GM19452 (cell line): Measurements from ENCODE around the gene PHLPP2.
A peak's percentile ranks its signal among the peaks of the same experiment; 100 is the strongest.

Experiments
- ATAC-seq: cut with Tn5 transposase; IDR thresholded peaks from one replicate; pipeline ENCODE4 v1.9.1; 2021; ENCODE audit not compliant: unreplicated experiment

Gene PHLPP2

DNA sequence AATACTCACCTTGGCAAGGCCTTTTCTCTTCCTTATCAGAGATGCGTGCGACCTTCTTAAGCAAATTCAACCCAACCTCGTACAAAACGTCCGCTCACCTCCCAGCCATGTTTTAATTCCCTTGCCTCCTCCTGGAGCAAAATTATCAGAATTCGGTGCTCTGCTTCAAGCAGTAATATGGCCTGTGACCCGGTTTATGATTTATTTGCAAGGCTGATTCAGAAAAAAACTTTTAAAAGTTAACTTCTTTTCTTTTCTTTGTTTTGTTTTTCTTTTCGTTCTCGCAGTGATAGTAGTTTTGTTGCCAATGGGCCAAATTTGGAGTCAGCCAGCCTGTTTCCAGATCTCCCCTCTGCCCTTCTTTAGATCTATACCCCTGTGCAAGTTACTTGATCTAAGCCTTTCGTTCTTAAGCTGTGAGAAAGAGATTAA, at the start of gene PHLPP2:
TSS of gene PHLPP2 (minus strand) at position 382 of the 432 bp plus-strand sequence. CDS start 9,906 bp downstream, outside the sequence.
- no peak for ATAC-seq

- ATAC-seq: no peak
Observed at GRCh38 chr16:71771571-71771970, 47.1 kb upstream of the PHLPP2 start.

DNA sequence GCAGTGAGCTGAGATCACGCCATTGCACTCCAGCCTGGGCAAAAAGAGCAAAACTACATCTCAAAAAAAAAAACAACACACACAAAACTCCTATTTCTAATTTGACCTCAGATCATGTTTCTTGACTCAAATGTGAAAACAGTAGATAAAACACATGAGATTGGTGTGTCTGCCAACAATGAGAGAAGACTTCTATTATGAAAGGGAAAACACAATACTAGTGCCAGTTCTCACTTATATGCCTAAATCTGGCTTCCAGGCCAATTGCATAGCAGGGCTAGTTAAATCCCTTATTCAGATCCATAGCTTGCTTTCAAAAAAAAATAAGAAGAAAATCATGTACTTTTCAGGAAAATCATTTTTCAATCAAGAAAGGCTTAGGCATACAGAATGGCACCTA, 44.7 kb upstream of the PHLPP2 start:
- no peak for ATAC-seq

DNA sequence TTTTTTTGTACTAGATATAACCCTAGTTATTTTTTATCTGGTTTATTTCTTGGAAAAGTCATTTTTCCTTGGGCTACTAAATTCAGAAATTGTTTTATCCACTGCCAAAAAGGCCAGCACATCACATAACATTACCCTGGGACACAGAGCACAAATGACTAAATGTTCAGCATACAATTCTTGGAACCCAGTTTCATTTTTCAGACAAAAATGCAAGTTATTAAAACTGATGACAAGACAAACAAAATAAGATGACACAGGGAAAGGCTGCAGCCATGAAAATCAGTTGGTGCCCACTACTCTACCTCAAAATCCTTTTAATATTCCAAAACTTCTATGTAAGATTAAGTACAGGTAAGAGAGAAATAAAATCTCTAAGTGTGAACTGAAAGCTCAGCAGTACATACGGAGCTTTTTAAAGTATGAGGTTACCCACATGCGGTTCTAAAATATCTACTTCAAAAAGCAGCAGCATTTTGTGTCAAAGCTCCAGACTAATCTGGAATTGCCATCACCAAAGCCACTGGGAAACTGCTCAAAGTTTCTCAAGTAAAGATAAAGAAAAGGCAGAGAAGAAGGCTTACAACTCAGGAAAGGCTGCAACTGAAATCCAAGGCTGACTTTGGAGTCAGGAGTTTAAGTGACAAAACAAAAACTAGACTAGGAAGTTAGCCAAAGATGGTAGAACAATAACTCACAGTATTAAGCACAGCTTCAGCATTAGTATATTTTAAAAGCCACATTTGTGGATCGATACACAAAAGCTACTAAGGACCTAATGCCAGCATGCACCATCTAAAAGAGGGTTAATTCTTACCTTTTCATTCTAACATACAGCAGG, 42.8 kb upstream of the PHLPP2 start:
- ATAC-seq: no peak

DNA sequence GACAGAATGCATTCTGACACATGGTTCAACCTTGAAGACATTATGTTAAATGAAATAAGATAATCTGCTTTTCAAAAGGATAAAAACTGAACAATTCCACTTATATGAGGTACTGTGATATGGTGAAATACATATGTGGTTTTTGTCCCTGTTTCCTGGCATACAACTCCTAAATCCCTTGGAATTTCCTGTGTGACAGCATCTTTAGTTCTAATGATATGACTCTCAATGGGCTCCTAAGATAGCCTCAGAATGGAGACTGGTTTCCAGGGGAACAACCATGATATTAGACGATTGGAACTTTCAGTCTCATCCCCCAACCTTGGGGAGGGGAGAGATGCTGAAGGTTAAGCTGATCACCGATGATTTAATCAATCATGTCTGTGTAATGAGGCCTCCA, 37.7 kb upstream of the PHLPP2 start:
- ATAC-seq: no peak

DNA sequence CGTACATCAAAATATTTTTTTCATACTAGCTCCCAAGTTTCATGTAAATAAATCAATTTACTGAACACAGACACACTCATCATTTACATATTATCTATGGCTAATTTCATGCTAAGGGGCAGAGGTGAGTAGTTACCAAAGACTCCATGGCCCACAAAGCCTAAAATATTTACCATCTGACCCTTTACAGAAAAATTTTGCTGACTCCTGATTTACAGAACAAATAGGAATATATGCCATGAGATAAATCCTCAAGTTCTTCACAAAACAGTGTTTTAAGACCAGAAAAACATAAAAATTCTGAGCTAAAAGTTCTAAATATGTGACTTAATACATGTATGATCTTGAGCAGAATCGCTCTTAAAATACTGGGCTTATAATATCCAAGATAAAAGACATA, 36.6 kb upstream of the PHLPP2 start:
- no peak for ATAC-seq

DNA sequence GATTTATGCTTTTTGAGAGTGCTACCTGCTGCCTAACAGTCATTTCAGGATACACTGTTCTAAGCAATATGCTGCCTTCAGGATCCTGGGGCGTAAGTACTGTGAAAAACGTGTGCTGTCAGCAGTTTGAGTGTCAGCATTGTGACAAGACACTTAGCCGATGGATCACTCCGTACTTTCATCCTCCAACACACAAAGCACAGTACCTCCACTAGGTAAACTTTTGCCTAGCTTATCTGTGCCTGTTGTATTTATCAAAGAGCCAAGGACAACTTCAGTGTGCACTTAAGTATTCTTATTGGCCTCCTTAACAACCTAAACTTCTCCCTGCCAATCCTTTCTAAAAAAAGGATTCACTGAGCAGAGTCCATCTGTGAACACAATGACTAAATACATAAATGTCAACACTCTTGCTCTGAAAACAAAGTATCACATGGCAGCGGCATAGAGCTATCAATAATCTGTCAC, 33.8 kb upstream of the PHLPP2 start:
- ATAC-seq: no peak

DNA sequence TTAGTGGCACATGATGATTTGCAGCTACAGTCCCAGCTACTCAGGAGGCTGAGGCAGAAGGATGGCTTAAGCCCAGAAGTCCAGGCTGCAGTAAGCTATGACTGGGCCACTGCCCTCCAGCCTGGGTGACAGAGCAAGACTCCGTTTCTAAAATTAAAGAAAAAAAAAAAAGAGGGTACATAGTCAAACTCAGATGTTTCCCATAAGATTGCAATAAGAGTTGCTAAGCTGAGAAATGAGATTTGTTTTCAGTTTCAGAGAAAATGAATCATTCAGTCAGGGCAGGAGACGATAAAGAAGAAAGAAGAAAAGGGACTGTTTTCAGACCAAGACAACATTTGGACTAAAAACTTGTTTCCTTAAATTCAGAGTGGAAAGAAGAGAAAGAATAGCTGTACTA, 30.2 kb upstream of the PHLPP2 start:
- ATAC-seq: no peak

DNA sequence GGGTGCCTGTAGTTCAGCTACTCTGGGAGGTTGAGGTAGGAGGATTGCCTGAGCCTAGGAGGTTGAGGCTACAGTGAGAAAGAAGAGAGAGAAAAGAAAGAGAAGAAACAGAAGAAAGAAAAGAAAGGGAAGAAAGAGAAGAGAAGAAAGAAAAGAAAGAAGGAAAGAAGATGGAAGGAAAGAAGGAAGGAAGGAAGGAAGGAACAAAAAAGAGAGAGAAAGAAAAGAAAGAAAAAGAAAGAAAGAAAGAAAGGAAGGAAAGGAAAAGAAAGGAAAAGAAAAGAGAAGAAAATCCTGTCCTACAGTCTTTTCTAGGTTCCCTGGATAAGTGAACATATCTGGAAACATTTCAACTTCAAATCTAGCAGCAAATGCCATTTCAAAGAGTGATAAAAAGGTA, 29.6 kb upstream of the PHLPP2 start:
- no peak for ATAC-seq

- ATAC-seq: no peak
Observed at GRCh38 chr16:71748226-71748625, 23.7 kb upstream of the PHLPP2 start.

DNA sequence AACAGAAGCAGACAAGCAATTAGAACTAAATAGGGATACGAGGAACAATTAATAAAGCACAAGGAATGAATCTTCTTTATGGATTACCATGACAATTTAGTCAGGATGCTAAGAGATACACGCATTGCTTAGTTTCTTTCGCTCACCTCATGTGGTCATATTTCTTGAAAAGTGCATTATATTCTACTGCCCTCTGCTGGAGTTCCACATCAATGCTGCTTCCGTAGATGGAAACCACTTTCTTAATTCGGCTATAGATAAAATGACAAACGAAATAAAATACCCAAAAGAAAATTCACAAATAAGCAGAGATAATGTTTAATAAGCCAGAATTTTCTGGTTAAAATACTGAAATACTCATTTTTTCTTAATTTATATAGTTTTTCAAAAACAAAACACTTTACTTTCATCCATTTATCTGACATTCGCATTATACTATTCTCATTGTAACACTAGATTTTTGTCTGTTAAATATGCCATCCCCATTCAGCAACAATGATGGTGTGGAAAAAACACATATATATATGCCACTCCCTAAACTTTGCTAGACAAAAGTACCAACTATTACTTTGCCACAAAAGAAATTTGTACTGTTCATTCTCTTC, 22.0 kb upstream of the PHLPP2 start:
- ATAC-seq: no peak

GRCh38 chr16:71738855-71739254, 14.4 kb upstream of the PHLPP2 start:
- ATAC-seq: no peak

DNA sequence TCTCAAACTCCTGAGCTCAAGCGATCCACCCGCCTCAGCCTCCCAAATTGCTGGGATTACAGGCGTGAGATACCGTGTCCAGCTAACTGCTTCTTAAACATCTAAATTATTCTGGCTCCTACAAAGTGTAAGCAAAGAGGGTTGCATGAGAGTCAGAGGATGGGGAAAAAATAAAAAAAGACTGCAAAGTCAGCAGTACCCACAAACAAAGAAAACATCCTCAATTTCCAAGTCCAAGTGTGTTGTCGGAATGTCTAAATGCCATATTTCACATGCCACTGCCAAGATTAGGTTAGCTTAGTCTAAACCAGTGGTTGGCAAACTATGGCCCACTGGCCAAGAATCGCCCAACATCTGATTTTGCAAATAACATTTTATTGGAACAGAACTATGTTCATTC, 13.0 kb upstream of the PHLPP2 start:
- ATAC-seq: no peak

GRCh38 chr16:71734511-71734910, 10.0 kb upstream of the PHLPP2 start:
- ATAC-seq: no peak

- no peak for ATAC-seq
Observed at GRCh38 chr16:71732587-71732986, 8.1 kb upstream of the PHLPP2 start.

GRCh38 chr16:71727551-71728324, 3.2 kb upstream of the PHLPP2 start:
- ATAC-seq: no peak

DNA sequence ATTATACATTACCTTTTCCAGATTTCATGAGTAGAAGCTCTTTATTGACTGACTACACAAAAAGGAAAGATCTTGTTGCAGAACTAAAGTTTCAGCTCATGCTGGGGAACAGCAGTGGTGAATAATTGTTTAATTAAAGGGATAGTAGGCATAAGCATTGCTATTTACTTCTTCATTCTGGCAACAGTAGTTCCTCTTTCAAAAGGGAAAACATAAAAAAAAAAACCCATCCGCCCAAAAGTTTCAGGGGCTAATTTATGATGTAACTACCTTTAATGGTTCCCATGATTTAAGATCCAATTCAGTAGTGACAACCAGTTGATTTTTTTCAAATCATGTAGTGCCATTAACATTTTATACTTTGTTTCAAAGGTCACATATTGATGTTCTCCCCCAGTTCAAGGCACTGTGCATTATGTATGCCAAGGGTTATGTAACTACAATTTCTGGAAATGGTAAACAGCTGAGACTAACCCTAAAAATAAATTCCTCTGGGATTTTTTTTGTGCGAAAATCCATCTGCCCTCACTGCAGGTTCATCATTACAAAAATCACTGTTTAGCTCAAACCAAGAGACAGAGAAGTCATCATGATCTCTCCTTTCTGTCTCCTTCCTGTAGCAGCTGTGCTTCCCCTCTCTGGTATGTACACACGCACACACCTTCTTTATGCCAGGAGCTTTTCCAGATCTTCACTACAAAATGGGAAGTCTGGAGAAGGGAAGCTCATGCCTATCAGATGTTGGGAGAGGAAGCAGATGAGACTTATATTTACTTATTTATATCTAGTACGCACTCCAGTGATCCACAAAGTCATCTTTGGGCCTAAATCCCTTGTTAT, 2.2 kb upstream of the PHLPP2 start:
- ATAC-seq: no peak

GRCh38 chr16:71723537-71724319, 773 bp downstream of the PHLPP2 start:
- peak; percentile 73 for ATAC-seq

DNA sequence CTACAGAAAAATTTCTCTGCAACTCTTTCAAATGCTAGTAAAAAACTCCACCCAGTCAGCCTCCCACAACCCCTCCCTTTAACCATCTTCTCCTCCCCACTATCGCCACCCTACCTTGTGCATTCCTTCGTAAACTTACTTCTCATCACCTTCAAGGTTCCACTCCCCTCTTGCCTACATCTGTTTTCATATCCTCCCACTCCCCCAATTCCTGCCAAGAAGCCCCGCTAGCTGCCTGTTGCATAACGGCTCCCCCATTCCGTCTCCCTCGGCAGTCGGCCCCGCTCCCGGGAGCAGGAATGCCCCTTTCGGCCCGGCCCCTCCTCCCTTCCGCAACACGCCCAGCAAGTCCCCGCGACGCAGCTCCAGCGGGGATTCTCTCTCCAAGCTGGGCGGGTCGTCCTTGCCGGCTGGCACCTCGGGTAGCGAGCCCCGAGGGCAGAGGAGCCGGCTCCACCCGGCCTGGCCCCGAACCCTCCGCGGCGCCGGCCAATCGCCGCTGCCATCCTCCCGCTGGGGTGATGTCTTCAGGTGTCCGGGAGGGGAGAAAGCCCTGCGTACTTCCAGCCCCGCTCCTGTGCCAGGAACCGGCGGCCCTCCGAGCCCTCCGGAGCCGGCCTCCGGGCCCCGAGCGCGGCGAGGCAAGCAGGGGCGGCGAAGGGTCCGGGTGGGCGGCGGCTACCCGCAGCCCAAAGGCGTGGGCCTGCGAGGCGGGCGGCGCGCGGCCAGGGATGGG, 1.5 kb downstream of the PHLPP2 start:
- ATAC-seq: peak; percentile 41
